ENCODE results near the gene PRRC2C. TPM values are rescaled to one million over a fixed set of nuclear protein-coding genes. Genes with fewer than 3 reads are reported as not detected.
"Not testable (repeated sequence)": the region's sequence is repeated elsewhere in the genome, so short reads cannot be mapped to it uniquely, and the experiment has no call there.

PRRC2C gene
- total RNA-seq, 2 experiments from 2014 or later, result 357 to 387 TPM

DNA sequence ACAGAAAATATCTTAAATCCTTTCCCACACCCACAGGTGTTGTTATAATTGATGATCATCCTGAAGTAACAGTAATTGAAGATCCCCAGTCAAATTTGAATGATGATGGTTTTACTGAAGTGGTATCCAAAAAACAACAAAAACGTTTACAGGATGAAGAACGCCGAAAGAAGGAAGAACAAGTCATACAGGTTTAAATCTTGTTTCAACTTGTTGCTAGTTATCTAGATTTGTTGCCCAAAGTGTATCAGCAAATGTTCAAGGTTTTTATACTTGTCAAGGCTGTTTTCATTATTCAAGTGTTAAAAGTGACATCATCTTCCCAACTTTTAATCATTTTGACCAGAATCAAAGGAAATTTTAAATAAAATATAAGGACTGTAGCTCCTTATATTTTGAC, 64.7 kb downstream of the PRRC2C start:
- H3K36me3 ChIP-seq (ENCODE audit: insufficient read depth, low read length), result peaks cover 63% of the 10 kb centered on the region
- no peaks in the 10 kb centered on the region for H3K27me3 ChIP-seq (ENCODE audit: control insufficient read depth in 1 of 2, insufficient read depth in 2 of 2, low read length in 2 of 2)
- H3K27ac ChIP-seq (ENCODE audit: low read depth in 1 of 2, low read length in 2 of 2), result no peak overlapping the region
- ChIA-PET CTCF (no interaction called here), POLR2A (no interaction called here)
- peaks cover 3% of the 10 kb centered on the region for H3K9me3 Mint-ChIP-seq
- no peak overlapping the region for H3K4me3 ChIP-seq (ENCODE audit: low read length)
- no peak overlapping the region for H3K27ac Mint-ChIP-seq
- H3K9me3 ChIP-seq (ENCODE audit: control insufficient read depth in 1 of 2, insufficient read depth in 1 of 2, low read length in 2 of 2), result no peaks in the 10 kb centered on the region
- no peak for ATAC-seq (ENCODE audit: poor library complexity)
- no peaks in the 10 kb centered on the region for H3K4me1 ChIP-seq (ENCODE audit: insufficient read depth, low read length)
- H3K27me3 Mint-ChIP-seq, result no peaks in the 10 kb centered on the region
- peaks cover 44% of the 10 kb centered on the region for H3K4me1 Mint-ChIP-seq (ENCODE audit: low read depth)
- TF ChIP-seq, protein P1, sequence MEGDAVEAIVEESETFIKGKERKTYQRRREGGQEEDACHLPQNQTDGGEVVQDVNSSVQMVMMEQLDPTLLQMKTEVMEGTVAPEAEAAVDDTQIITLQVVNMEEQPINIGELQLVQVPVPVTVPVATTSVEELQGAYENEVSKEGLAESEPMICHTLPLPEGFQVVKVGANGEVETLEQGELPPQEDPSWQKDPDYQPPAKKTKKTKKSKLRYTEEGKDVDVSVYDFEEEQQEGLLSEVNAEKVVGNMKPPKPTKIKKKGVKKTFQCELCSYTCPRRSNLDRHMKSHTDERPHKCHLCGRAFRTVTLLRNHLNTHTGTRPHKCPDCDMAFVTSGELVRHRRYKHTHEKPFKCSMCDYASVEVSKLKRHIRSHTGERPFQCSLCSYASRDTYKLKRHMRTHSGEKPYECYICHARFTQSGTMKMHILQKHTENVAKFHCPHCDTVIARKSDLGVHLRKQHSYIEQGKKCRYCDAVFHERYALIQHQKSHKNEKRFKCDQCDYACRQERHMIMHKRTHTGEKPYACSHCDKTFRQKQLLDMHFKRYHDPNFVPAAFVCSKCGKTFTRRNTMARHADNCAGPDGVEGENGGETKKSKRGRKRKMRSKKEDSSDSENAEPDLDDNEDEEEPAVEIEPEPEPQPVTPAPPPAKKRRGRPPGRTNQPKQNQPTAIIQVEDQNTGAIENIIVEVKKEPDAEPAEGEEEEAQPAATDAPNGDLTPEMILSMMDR (IDR thresholded peaks at IDR 0.05), result no peak
- no peak for DNase-seq
- intact Hi-C loops (cut with DNase I, micrococcal nuclease), result no loop called here
- H3K4me3 Mint-ChIP-seq, result no peak overlapping the region
- peaks cover 14% of the 10 kb centered on the region for H3K36me3 Mint-ChIP-seq (ENCODE audit: low read depth)

DNA sequence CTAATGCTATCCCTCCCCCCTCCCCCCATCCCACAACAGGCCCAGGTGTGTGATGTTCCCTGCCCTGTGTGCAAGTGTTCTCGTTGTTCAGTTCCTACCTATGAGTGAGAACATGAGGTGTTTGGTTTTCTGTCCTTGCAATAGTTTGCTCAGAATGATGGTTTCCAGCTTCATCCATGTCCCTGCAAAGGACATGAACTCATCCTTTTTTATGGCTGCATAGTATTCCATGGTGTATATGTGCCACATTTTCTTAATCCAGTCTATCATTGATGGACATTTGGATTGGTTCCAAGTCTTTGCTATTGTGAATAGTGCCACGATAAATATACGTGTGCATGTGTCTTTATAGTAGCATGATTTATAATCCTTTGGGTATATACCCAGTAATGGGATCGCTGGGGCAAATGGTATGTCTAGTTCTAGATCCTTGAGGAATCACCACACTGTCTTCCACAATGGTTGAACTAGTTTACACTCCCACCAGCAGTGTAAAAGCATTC, 65.3 kb downstream of the PRRC2C start:
- H3K4me3 ChIP-seq (ENCODE audit: low read length); POLR2A ChIA-PET; CTCF ChIA-PET; DNase-seq; ATAC-seq (ENCODE audit: poor library complexity); H3K4me1 ChIP-seq (ENCODE audit: insufficient read depth, low read length); H3K27ac ChIP-seq (ENCODE audit: low read depth in 1 of 2, low read length in 2 of 2); H3K4me3 Mint-ChIP-seq; H3K36me3 Mint-ChIP-seq (ENCODE audit: low read depth); intact Hi-C loops (cut with DNase I, micrococcal nuclease); H3K9me3 Mint-ChIP-seq; H3K9me3 ChIP-seq (ENCODE audit: control insufficient read depth in 1 of 2, insufficient read depth in 1 of 2, low read length in 2 of 2); H3K27me3 Mint-ChIP-seq; H3K27me3 ChIP-seq (ENCODE audit: control insufficient read depth in 1 of 2, insufficient read depth in 2 of 2, low read length in 2 of 2): not testable (repeated sequence)
- H3K27ac Mint-ChIP-seq, result peak overlapping the region; percentile 5
- peaks cover 62% of the 10 kb centered on the region for H3K36me3 ChIP-seq (ENCODE audit: insufficient read depth, low read length)
- H3K4me1 Mint-ChIP-seq (ENCODE audit: low read depth), result peaks cover 41% of the 10 kb centered on the region

DNA sequence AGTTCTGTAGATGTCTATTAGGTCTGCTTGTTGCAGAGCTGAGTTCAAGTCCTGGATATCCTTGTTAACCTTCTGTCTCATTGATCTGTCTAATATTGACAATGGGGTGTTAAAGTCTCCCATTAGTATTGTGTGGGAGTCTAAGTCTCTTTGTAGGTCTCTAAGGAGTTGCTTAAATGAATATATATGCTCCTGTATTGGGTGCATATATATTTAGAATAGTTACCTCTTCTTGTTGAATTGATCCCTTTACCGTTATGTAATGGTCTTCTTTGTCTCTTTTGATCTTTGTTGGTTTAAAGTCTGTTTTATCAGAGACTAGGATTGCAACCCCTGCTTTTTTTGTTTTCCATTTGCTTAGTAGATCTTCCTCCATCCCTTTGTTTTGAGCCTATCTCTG, 68.6 kb downstream of the PRRC2C start:
- H3K9me3 ChIP-seq (ENCODE audit: control insufficient read depth in 1 of 2, insufficient read depth in 1 of 2, low read length in 2 of 2); H3K4me1 ChIP-seq (ENCODE audit: insufficient read depth, low read length); H3K4me3 ChIP-seq (ENCODE audit: low read length); H3K27me3 ChIP-seq (ENCODE audit: control insufficient read depth in 1 of 2, insufficient read depth in 2 of 2, low read length in 2 of 2); ATAC-seq (ENCODE audit: poor library complexity); H3K27me3 Mint-ChIP-seq; intact Hi-C loops (cut with DNase I, micrococcal nuclease); H3K4me3 Mint-ChIP-seq; H3K9me3 Mint-ChIP-seq; H3K27ac Mint-ChIP-seq; CTCF ChIA-PET; POLR2A ChIA-PET; H3K36me3 Mint-ChIP-seq (ENCODE audit: low read depth); H3K27ac ChIP-seq (ENCODE audit: low read depth in 1 of 2, low read length in 2 of 2): not testable (repeated sequence)
- H3K36me3 ChIP-seq (ENCODE audit: insufficient read depth, low read length), result peaks cover 65% of the 10 kb centered on the region
- DNase-seq, result peak in 1 of 14 experiments; percentile 34
- H3K4me1 Mint-ChIP-seq (ENCODE audit: low read depth), result peaks cover 54% of the 10 kb centered on the region

DNA sequence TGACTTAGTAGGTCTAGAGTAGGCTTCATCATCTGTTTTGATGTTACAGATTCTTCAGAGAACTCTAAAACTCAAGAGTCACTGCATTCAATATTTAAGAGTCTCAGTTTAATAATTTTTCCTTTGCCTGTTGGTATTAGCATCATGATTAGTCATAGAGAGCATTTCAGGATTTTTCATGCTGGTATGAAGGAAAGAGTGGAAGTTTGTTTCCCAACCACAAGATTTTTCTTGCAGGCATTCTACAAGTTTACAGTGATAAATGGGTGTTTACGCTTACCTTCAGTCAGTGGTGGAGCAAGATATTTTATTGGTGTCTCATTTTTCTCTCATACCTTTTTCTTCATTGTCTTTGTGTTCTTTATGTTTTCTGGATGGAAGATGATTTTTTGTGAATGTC, 78.3 kb downstream of the PRRC2C start:
- peaks cover 40% of the 10 kb centered on the region for H3K36me3 Mint-ChIP-seq (ENCODE audit: low read depth)

More for the DNA sequence above, 78.3 kb downstream of the PRRC2C start:
- Histone ChIP-seq H3K4me3 (ENCODE audit: low read length) (no peak overlapping the region), H3K27me3 (ENCODE audit: control insufficient read depth in 1 of 2, insufficient read depth in 2 of 2, low read length in 2 of 2) (no peaks in the 10 kb centered on the region), H3K36me3 (ENCODE audit: insufficient read depth, low read length) (peaks cover 100% of the 10 kb centered on the region), H3K27ac (ENCODE audit: low read depth in 1 of 2, low read length in 2 of 2) (no peak overlapping the region), H3K4me1 (ENCODE audit: insufficient read depth, low read length) (no peaks in the 10 kb centered on the region), H3K9me3 (ENCODE audit: control insufficient read depth in 1 of 2, insufficient read depth in 1 of 2, low read length in 2 of 2) (no peaks in the 10 kb centered on the region)
- H3K4me1 Mint-ChIP-seq (ENCODE audit: low read depth), result peaks cover 3% of the 10 kb centered on the region
- no peak overlapping the region for H3K4me3 Mint-ChIP-seq
- intact Hi-C loops (cut with DNase I, micrococcal nuclease), result loop anchor here (5.0 kb wide), 2 partner anchors 36 to 76 kb away; partner anchors contain the start of gene PRRC2C (in 1 of the 2)
- DNase-seq, result no peak
- no peaks in the 10 kb centered on the region for H3K27me3 Mint-ChIP-seq
- H3K9me3 Mint-ChIP-seq, result no peaks in the 10 kb centered on the region
- no peak for ATAC-seq (ENCODE audit: poor library complexity)
- H3K27ac Mint-ChIP-seq, result no peak overlapping the region
- TF ChIP-seq, protein P1 (IDR thresholded peaks at IDR 0.05), result no peak
- ChIA-PET POLR2A (no interaction called here), CTCF (no interaction called here)

Data from CD4-positive, alpha-beta T cell (primary cell).